Endodermal cell (in vitro differentiated cells): ENCODE measurements around the gene SPDYE4. TPM values are rescaled to one million over a fixed set of nuclear protein-coding genes. Genes with fewer than 3 reads are reported as not detected.
A peak's percentile ranks its signal among the peaks of the same experiment; 100 is the strongest.

Experiments
- DNase-seq: peaks from one replicate; pipeline ENCODE4 v3.0.0-alpha.2; 2017
- H3K27ac ChIP-seq: 2 replicates; pipeline ENCODE4 v1.5.1; 2013; ENCODE audit warnings: mild to moderate bottlenecking, low read depth, low read length, moderate library complexity
- H3K27me3 ChIP-seq: 2 replicates; pipeline ENCODE4 v1.6.1; 2013; ENCODE audit warnings: mild to moderate bottlenecking, low read length, moderate library complexity; ENCODE audit not compliant: insufficient read depth, control insufficient read depth, poor library complexity, severe bottlenecking
- H3K36me3 ChIP-seq: 2 replicates; pipeline ENCODE4 v1.7.0; 2013; ENCODE audit warnings: mild to moderate bottlenecking, low read length, moderate library complexity; ENCODE audit not compliant: control insufficient read depth, insufficient read depth
- H3K4me1 ChIP-seq: one replicate; pipeline ENCODE4 v1.7.0; 2013; ENCODE audit warnings: low read length; ENCODE audit not compliant: control insufficient read depth, insufficient read depth
- H3K4me3 ChIP-seq: 2 replicates; pipeline ENCODE4 v1.5.1; 2013; ENCODE audit warnings: mild to moderate bottlenecking, low read length, moderate library complexity
- H3K9ac ChIP-seq: 2 replicates; pipeline ENCODE4 v1.6.1; 2013; ENCODE audit warnings: mild to moderate bottlenecking, low read length, moderate library complexity; ENCODE audit not compliant: poor library complexity, severe bottlenecking; ENCODE audit errors: extremely low read depth
- H3K9me3 ChIP-seq: 2 replicates; pipeline ENCODE4 v1.6.1; 2013; ENCODE audit warnings: mild to moderate bottlenecking, low read length, moderate library complexity; ENCODE audit not compliant: control insufficient read depth
- H3K27ac Mint-ChIP-seq: 2 replicates; pipeline ENCODE4 v1.8.0; 2020; ENCODE audit warnings: mixed read lengths
- H3K27me3 Mint-ChIP-seq: 2 replicates; pipeline ENCODE4 v1.8.0; 2021; ENCODE audit warnings: mild to moderate bottlenecking, mixed read lengths; ENCODE audit not compliant: insufficient read depth
- H3K36me3 Mint-ChIP-seq: 2 replicates; pipeline ENCODE4 v1.8.0; 2020; ENCODE audit warnings: low read depth, mixed read lengths
- H3K4me1 Mint-ChIP-seq: 2 replicates; pipeline ENCODE4 v1.8.0; 2020; ENCODE audit warnings: mixed read lengths
- H3K4me3 Mint-ChIP-seq: 2 replicates; pipeline ENCODE4 v1.8.0; 2020; ENCODE audit warnings: mild to moderate bottlenecking, moderate library complexity, mixed read lengths
- H3K9me3 Mint-ChIP-seq: 2 replicates; pipeline ENCODE4 v1.8.0; 2020; ENCODE audit warnings: mild to moderate bottlenecking, mixed read lengths
- CTCF ChIP-seq: fragments of 200-600 bp; sonication (generic); conservative IDR thresholded peaks from 2 replicates; pipeline ENCODE4 v1.5.0; 2021; ENCODE audit warnings: antibody characterized with exemption, mild to moderate bottlenecking
- WGBS, 2 experiments: methylation state at CpG; one replicate each; pipeline versions ENCODE4 v1.1.5 to v1.1.7; 2013; ENCODE audit warnings: missing lambda C conversion rate in 2 of 2, mixed read lengths in 1 of 2; ENCODE audit not compliant: insufficient coverage in 1 of 2, insufficient read length in 1 of 2; 5-methylcytosine and 5-hydroxymethylcytosine counted together
- total RNA-seq, 2 donors: library from RNA; stranded (reverse); fragmentation: NEBNext Ultra II Directional in 1 of 2; extraction: Animal tissue kit (Norgen Biotek cat#: 25700) in 1 of 2; gene quantifications; 2 replicates in 1 of 2; 3 replicates in 1 of 2; pipeline ENCODE4 v1.2.1, GENCODE V29; 2021

SPDYE4 gene
- total RNA-seq, 2 donors from 2014 or later = not detected

GRCh38 chr17:8706431-8706830 lies 51.9 kb downstream of the SPDYE4 start:
- peaks cover 17% of the 10 kb centered on the region for H3K4me1 Mint-ChIP-seq
- no peak for DNase-seq
- Histone ChIP-seq H3K9me3 (peaks cover 13% of the 10 kb centered on the region), H3K27me3 (peaks cover 13% of the 10 kb centered on the region), H3K9ac (no peak overlapping the region), H3K27ac (no peak overlapping the region), H3K36me3 (no peaks in the 10 kb centered on the region), H3K4me1 (no peaks in the 10 kb centered on the region), H3K4me3 (no peak overlapping the region)
- H3K36me3 Mint-ChIP-seq = peaks cover 2% of the 10 kb centered on the region
- no peak overlapping the region for H3K4me3 Mint-ChIP-seq
- peaks cover 67% of the 10 kb centered on the region for H3K27me3 Mint-ChIP-seq
- TF ChIP-seq CTCF = no peak
- no peak overlapping the region for H3K27ac Mint-ChIP-seq
- WGBS, 2 experiments = 83 to 93% methylated on average over 3 to 5 of the region's 5 CpGs
- H3K9me3 Mint-ChIP-seq = peaks cover 9% of the 10 kb centered on the region

- Histone ChIP-seq H3K4me1 (no peaks in the 10 kb centered on the region), H3K9me3 (peaks cover 13% of the 10 kb centered on the region), H3K27ac (no peak overlapping the region), H3K9ac (no peak overlapping the region), H3K36me3 (no peaks in the 10 kb centered on the region), H3K4me3 (no peak overlapping the region), H3K27me3 (peaks cover 18% of the 10 kb centered on the region)
- no peak overlapping the region for H3K4me3 Mint-ChIP-seq
- TF ChIP-seq CTCF = no peak
- peaks cover 2% of the 10 kb centered on the region for H3K36me3 Mint-ChIP-seq
- H3K9me3 Mint-ChIP-seq = peaks cover 9% of the 10 kb centered on the region
- no peak overlapping the region for H3K27ac Mint-ChIP-seq
- H3K27me3 Mint-ChIP-seq = peaks cover 78% of the 10 kb centered on the region
- no peak for DNase-seq
- H3K4me1 Mint-ChIP-seq = peaks cover 13% of the 10 kb centered on the region
- WGBS, 2 experiments = 90 to 92% methylated on average over 1 to 5 of the region's 5 CpGs
Observed at GRCh38 chr17:8705427-8705826, 52.9 kb downstream of the SPDYE4 start.

- peak; percentile 23 for DNase-seq
- Mint-ChIP-seq H3K36me3 (no peaks in the 10 kb centered on the region), H3K27ac (no peak overlapping the region), H3K9me3 (peaks cover 9% of the 10 kb centered on the region), H3K4me1 (peaks cover 19% of the 10 kb centered on the region), H3K4me3 (no peak overlapping the region), H3K27me3 (peaks cover 75% of the 10 kb centered on the region)
- H3K4me3 ChIP-seq = no peak overlapping the region
- no peak overlapping the region for H3K9ac ChIP-seq
- 94 to 95% methylated on average over 3 to 7 of the region's 7 CpGs for WGBS, 2 experiments
- H3K4me1 ChIP-seq = no peaks in the 10 kb centered on the region
- TF ChIP-seq CTCF = no peak
- H3K27me3 ChIP-seq = peaks cover 19% of the 10 kb centered on the region
- no peaks in the 10 kb centered on the region for H3K36me3 ChIP-seq
- H3K27ac ChIP-seq = no peak overlapping the region
- H3K9me3 ChIP-seq = peaks cover 13% of the 10 kb centered on the region
Observed at GRCh38 chr17:8703001-8703400, 55.3 kb downstream of the SPDYE4 start.
